ENCODE results near the gene WDPCP. TPM values are rescaled to one million over a fixed set of nuclear protein-coding genes. Genes with fewer than 3 reads are reported as not detected.
"Not testable (repeated sequence)": the region's sequence is repeated elsewhere in the genome, so short reads cannot be mapped to it uniquely, and the experiment has no call there.

The WDPCP gene, protein sequence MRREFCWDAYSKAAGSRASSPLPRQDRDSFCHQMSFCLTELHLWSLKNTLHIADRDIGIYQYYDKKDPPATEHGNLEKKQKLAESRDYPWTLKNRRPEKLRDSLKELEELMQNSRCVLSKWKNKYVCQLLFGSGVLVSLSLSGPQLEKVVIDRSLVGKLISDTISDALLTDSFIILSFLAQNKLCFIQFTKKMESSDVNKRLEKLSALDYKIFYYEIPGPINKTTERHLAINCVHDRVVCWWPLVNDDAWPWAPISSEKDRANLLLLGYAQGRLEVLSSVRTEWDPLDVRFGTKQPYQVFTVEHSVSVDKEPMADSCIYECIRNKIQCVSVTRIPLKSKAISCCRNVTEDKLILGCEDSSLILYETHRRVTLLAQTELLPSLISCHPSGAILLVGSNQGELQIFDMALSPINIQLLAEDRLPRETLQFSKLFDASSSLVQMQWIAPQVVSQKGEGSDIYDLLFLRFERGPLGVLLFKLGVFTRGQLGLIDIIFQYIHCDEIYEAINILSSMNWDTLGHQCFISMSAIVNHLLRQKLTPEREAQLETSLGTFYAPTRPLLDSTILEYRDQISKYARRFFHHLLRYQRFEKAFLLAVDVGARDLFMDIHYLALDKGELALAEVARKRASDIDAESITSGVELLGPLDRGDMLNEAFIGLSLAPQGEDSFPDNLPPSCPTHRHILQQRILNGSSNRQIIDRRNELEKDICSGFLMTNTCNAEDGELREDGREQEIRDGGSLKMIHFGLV
- total RNA-seq: 48.0 TPM

DNA sequence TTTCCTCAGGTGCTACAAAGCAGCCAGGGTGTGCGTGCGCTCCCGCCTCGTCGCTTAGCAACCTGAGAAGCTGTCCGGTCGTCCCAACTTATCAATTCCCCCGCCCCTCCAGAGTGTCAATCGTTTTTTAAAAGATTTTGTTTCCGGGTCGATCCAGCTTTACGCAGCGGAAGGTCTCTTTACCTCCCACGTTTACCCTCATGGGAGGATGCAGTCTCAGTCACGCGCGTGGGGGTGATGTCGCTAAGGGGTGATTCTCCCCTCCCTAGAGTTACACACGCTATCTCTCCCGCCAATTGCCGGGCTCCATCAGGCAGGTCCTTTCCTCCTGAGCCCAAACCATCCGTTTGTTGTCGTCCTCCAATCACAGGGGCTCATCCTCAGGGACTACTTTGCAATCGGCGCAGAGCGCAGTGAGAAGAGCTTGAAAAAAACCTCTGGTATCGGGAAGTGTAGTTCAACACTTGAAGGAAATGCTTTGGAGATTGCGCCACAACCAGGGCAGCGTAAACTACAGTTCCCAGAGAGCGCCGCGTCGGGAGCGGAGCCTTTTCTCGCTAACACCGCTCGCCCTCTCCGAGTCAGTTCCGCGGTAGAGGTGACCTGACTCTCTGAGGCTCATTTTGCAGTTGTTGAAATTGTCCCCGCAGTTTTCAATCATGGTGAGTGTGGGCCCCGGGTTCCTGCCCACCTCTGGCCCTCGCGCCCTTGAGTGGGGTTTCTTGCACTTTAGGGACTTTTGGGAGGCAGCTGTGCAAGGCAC, at the start of gene WDPCP, which contains the start of gene MDH1:
WDPCP (minus strand) TSS at position 93 of the 763 bp plus-strand sequence. CDS start 206 bp downstream, outside the sequence.
MDH1 (plus strand) TSS at position 579 of the 763 bp plus-strand sequence; CDS start at position 660, 81 bp downstream.
- peak; percentile 97 for DNase-seq

GRCh38 chr2:63632382-63632781, 44.1 kb upstream of the WDPCP start:
- no peak for DNase-seq

DNA sequence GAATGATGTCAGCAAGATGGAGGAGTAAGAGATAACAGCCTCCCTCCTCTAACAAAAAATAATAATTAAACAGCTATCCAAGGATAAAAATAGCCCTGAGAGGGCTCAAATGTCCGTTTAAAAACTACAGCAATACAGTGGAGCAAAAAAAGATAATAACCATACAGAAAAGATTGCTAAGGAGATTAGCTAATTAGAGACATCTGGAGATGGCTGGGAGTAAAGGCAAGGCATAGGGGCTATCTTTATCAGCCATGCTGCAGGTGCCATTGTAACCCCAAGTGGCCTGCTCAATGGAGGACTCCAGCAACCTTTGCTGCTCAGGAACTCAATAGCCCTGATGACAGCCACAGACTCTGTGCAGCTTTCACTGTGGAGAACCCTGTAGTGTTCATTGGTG, 43.2 kb upstream of the WDPCP start:
- DNase-seq: no peak

GRCh38 chr2:63628403-63628942, 40.2 kb upstream of the WDPCP start:
- DNase-seq: no peak

GRCh38 chr2:63627866-63628265, 39.6 kb upstream of the WDPCP start:
- DNase-seq: no peak

- DNase-seq: not testable (repeated sequence)
These were observed 35.5 kb upstream of the WDPCP start for GRCh38 chr2:63623763-63624162.

DNA sequence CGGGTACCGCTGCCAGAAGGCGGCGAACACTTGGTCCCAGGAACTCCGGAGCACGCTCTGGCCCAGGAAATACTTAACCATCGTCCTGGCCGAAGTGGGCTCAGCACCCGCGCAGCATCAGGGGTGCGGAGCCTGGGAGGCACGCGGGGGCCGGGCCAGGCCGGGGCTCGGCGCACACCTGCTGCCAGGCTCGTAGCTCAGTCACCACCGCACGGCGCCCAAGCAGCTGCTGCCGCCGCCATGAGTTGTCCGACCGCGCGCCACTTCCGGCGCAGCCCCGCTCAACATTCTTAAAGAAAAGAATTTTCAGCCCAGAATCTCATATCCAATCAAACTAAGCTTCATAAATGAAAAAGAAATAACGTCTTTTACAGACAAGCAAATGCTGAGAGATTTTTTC, 34.5 kb upstream of the WDPCP start:
- DNase-seq: no peak

DNA sequence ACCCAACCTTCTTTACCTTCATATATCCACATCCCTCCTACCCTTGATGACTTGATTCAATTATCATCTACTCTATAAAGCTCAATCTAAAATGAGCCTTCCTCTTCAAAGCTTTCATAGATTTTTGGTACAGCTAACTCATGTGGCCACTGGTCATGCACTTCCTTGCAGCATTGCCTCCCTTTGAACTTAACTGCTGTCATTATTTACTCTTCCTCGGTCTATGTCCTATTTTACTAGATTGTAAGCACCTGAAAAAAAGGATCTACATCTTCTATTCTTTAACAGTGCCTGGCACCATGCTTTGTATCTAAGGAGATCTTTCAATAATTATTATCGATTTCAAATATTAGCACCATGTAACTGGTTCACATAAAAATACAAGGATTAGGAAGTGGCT, 31.1 kb upstream of the WDPCP start:
- no peak for DNase-seq

DNA sequence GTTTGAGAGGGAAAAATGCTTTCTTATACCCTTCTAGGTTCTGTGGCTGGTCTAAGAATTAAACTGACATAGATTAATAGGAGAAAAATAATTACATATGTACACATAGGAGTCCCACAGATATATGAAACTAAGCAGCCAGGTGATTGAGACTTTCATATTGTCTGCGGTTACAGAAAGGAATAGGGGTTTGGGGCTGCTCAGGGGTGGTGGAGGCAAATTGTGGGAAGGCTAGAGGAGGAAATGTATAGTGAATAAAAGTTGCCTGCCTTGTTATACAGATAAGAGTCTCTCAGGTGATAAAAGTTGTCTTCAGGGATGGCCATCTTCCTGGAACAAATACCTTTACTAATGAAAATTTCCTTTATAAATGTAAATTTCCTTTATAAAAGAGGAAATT, 29.1 kb upstream of the WDPCP start:
- no peak for DNase-seq

DNA sequence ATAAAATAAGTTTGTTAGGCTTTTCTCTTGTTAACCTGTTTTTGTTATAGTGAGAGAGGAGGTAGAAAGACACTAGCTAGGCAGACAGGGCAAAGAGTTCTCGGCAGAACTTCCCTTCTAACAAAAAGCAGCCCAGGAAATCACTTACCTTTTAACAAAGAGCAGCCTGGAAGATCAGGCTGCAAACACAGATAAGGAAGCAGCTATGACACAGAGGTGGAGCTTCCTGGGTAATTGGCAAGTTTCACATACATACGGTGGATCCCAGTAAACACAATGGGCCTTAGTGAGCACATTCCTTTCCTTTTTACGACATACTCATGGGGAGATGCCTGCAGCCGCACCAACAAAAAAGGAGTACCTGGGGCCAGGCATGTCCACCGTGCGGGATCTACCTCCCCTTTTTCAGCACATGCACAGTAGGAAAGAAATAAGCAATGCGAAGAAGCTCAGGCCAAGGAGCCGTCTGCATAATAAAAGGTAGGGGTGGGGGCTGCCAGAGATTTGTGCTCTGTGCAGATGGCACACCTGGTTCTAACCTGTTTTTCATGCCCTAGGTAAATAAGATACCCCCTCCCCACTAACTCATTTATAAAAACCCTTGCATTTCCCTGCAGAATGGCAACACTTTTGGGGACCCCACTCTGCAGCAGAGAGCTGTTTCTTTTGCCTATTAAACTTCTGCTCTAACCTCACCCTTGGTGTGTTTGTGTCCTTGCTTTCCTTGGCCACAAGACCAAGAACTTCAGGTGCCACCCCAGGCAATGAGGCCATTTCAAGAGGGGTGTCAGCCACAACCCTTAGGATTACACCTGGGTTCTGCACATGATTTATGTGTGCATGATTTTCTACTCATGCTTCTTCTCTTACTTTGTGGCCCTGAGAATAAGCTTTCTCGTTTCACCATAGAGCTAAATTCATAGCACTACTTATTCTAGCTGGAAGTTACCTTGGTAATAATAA, 27.0 kb upstream of the WDPCP start:
- no peak for DNase-seq

GRCh38 chr2:63614448-63614968, 26.2 kb upstream of the WDPCP start:
- DNase-seq: no peak

- no peak for DNase-seq
These were observed 25.2 kb upstream of the WDPCP start for GRCh38 chr2:63613391-63613901.

DNA sequence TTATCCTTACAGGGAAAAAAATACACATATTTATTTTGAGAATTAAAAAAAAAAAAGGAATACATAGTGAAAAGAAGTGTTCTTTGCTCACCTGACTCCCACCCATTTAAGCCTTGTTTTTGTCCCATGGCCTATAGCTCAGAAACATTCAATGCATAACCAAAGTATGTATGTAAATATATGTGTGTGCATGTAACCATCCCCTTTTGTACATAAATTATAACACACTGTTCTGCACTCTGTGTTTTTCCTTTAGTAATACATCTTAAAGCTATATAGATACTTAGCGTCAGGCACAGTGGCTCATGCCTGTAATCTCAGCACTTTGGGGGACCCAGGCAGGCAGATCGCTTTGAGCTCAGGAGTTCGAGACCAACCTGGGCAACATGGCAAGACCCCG, 22.2 kb upstream of the WDPCP start:
- no peak for DNase-seq

- DNase-seq: not testable (repeated sequence)
These were observed 20.6 kb upstream of the WDPCP start for GRCh38 chr2:63608865-63609264.

DNA sequence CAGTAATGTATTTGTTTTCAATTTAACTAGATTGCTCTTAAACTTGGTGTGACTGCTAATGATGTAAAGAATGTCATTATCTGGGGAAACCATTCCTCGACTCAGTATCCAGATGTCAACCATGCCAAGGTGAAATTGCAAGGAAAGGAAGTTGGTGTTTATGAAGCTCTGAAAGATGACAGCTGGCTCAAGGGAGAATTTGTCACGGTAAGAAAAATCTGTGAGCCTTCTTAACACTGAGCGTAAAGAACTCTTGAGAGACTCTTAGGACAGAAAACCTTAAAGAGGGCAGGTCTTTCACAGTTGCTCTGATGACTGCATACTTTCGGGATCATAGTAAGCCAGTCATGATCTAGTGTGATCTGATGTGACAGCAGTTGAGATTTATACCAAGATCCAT, 16.4 kb upstream of the WDPCP start:
- DNase-seq: no peak

DNA sequence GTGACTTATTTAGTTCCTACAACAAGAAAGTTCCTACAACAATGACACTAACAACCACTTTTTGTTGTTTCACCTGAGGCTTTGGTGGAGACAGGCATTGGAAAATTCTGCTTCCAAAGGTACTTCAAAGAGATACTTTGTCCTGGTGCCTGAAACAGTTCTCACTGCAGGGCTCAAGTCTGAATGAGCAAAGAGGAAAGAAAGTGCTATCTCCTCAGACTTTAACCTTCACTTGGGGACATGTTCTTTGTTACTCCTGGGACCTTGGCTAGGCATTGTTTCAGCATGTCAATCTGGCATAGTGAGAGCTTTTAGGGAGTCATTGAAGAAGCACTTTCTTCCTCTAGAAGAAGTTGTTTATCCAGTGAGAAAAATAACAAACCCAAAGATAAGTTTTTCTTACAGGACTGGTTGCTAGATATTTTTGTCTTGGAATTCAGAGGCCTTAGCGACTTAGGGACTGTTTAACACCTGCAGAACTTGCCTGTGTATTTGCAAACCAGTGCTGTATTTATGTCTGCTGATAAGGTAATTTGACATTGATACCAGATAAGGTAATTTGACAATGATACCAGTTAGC, 12.7 kb upstream of the WDPCP start:
- no peak for DNase-seq

GRCh38 chr2:63598981-63599380, 10.7 kb upstream of the WDPCP start:
- no peak for DNase-seq

DNA sequence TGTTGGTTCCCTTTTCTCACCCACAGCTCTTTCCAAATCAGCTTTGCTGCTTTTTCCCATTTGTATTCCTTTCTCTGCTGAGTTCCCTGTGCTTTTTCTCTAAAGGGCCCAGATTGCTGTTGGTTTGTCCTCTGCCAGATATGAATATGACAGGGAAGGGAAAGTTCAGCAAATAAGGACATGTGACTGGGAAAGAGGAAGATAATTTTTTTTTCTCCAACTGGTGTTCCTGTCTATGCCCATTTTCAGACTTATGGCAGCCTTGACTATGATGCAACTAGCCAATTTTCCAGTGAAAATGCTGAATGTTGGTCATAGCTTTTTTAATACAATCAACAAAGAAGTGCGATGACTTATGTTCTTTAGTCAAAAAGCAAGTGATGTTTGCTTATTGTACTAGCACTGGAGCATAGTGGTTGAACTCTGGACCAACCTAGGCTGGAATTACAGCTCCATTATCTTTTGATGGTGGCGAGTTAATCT, 8.2 kb upstream of the WDPCP start:
- DNase-seq: no peak

DNA sequence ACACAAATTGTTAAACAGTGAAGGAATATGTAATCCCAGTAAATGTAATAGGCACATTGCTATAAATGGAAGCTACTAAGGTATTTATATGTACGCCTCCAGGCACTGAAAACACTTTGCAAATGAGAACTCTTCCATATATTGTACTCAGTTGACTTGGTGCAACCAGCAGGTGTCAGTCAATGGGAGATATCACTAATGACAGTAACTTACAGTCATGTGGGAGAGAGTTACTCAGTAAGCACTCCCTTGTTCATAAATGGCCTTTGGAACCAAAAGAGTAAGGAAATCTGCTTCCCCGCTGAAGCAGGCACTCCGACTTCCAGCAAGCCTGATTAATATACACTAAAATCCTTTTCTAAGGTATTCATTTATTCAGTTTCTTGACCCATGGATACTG, 6.4 kb upstream of the WDPCP start:
- no peak for DNase-seq

DNA sequence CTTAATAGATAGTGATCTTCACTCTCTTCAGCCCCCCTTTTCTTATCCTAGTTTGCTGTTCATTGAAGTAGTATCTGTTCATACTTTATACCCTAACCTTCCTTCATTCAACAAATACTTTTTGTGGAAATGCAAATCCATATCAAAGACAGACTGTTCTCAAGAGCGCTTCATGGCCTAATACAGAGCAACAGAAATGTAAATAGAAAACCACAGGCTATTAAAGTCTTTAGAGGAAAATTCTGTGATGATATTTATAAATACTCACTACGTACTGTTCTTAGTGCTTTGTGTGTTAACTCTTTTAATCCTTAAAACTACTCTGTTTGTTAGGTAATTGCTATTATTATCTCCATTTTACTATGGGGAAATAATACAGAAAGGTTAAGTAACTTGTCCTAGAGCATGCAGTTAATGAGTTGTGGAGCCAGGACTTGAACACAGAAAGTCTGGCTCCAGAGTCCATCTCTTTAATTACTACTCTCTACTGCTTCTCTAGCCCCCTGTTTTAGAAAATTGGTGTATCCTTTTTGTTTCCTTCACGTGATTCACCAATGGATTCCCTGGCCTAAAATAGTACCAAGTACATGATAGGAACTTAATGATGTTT, 3.4 kb upstream of the WDPCP start:
- no peak for DNase-seq
